Left renal pelvis (tissue), 4 donors: ENCODE results near the gene ZIC4. TPM values are rescaled to one million over a fixed set of nuclear protein-coding genes. Genes with fewer than 3 reads are reported as not detected.

Source experiments
- DNase-seq, 4 donors: peaks; one replicate each; pipeline ENCODE4 v3.0.0-alpha.2; 2013; ENCODE audit warnings: low read depth in 4 of 4, low spot score in 3 of 4
- polyA plus RNA-seq, 4 donors: library from polyadenylated mRNA; unstranded; fragments of 120-200 nt; gene quantifications; one replicate each; pipeline ENCODE4 v1.2.1, GENCODE V29; 2013; ENCODE audit not compliant: insufficient read length in 4 of 4

ZIC4 gene
- polyA plus RNA-seq, 4 donors: 0.16 to 0.42 (median 0.26) TPM; not detected in 1

DNA sequence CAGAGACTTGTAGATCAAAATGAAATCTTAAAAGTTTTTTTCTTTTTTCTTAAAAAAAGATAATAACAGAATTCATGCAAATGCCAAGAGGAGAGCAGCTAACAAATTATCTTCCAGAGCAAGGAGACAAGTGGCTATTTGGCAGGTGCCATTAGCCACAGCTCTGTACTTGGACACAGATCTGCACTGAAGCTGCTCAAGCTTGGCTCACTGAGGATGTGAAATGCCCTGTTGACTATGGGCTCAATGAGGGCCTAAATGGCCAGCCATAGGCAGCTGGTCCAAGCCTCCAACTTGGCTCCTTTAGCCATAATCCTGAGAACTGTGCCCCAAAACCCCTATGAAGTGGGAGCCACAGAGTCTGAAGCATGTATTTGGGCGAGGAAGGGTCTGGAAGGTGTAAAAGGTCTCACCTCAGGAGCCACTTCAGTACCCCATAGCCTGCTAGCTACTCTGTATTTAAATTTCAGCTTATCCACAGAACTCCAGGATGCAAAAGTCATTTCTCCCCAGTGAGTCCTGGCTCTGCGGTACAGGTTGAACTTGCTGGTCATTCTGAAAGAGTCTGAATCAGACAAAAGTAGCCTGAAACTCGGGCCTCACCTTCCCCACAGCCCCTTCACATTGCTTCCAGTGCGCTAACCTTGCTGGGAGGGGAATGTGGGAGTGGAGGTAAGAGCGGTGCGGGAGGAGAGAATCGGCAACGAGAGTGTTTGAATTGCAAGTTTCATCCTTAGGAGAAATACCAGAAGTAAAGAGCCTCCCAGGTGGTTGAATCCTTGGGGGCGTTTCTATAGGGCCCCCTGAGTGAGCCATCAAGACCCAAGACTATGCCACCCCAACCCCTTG lies 48.0 kb downstream of the ZIC4 start:
- DNase-seq: no peak

- no peak for DNase-seq
Measured at GRCh38 chr3:147356909-147357900, 49.1 kb downstream of the ZIC4 start.

DNA sequence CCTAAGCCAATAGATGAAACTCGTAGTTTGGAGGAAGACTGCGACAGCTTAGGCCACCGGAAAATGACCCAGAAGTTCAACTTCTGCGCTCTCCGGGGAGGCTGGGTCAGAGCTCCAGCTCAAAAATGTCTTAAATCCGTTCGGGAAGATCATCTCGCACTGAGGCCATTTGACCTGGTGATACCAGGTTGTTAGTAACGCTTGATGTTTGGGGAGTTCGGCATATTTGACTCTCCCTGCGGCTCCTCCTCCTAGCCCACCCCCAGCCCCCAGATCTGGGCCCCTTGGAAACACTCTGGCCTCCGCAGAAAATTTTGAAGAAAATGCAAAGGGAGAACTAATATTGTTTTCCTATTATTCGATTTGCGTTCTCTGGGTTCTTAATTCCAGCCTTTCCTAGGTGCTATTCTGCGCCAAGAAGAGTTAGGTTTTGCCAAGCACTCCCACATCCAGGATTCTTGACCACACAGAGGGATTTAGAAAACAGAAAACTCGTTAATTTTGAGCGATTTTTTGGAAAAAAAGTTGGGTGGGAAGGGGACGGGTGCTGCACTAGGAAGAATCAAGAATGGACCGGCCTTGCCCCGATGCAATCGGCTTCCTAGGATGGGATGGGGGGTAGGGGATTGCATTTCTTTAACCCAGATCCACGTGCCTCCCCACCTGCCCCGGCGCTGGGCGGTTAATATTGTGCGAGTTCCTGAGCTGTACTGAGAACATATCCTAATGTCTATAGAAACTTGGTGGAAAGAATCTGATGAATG lies 50.0 kb downstream of the ZIC4 start:
- DNase-seq: no peak

DNA sequence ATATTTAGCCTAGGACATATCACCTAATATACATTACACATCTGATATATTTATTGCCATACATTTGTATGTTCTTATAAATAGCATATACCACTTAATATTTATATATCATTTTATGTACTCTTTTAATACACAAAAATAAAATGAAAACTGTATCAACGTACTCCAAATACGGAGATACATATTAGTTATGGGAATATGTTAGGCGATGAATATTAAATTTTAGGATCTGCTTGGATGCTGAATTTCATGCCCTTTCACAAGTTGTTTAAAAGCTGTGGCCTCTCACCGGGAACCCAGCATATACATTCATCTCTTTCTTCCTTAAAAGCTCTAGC lies 50.6 kb downstream of the ZIC4 start:
- DNase-seq: no peak

DNA sequence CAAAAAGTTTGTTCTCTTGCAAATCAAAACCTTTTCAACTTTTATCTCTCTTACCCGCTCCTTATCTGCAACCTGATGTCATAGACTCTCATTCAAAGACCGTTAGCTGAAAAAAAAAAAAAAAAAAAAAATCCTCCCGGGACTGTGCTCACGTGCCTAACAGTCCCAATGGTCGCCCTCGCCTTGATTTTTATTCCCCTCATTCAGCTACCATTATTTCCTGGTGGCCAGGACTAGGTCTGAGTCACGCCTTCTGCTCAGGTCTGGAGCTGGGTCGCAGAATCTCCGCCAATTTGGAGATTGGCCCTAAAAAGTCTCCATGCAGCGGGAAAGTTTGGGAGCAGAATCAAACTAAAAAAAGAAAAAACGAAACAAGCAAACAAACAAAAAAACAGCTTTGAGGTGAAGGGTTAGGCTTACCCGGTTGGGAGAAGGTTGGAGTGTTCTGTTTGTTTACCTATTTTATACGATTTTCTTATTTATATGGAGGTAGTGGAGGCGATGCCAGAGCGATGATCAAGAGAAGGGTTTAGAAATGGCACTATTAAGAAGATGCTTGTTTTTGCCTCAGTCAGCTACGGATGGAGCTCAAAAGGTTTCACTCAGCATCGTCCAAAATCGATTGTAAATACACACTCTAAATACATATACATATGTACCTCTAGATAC lies 51.1 kb downstream of the ZIC4 start:
- DNase-seq: no peak

- no peak for DNase-seq
Measured at GRCh38 chr3:147354623-147355022, 51.7 kb downstream of the ZIC4 start.

DNA sequence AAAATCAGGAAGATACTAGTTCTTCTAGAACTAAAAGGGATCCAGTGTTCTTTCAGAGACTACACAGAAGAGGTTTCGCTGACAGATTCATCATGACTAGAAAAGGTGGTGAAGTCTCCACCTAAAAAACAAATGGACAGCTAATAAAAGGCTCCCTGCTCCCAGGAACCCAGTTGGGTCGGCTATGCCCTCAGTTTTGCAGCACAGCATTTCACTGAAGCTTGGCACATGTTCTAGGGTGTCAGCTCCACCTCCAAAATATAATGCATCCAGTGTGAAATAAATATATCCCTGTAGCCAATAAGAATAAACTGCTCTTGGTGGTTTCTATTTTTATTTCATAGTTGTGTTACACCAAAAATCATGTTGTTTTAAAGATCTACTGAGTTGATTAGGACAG lies 55.0 kb downstream of the ZIC4 start:
- no peak for DNase-seq

DNA sequence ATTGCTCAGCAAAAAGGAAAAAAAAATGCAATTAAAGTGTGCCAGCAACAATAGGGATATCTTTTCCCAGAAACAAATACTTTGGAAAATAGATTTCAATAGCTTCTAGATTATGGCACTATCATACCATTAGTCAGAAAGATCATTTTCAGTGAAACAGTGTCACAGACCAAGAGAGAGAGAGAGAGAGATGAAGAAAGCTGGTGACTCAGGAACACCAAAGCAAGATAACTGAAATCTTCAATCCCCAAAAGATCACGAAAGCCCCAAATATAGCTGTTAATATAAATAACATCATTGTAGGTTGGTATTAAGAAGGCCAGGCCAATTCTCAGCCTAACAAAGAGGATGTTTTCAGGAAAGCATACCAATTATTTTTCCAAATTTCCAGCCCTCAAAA lies 57.4 kb downstream of the ZIC4 start:
- DNase-seq: no peak

DNA sequence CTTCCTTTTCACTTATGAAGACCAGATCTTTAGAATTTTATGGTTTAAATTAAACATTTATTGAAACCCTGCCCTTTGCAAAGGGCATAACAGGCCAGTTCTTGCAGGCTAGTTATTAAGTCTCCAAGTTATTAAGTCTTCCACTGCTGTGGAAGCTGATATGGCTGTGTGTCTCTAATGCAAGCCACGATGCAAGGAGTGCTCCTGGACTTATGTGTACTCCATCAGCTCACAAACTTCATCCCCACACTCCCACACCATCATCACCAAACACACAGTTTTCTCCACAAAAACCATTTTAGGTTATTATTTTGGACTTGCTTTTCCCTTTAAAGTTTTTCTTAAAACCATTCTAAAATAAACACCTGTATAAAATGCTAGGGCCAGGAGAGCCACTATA lies 62.4 kb downstream of the ZIC4 start:
- DNase-seq: no peak

DNA sequence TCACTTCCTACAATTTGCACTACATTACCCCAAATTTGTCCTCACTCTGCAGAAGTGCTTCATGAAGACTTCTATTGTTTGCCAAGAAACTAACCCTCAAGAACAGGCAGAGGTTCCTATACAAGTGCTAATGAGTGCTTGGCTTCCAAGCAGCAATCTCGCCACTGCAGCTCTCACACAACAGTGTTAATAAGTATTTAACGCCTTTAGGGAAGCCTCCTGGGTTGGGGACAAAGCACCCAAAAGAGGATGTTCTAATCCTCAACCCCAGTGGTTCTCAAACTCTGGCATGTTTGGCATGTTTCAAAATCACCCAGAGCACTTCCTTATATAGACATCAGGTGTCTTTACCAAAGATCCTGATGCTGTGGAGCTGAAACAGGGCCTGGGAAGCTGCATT lies 64.6 kb downstream of the ZIC4 start:
- DNase-seq: no peak

DNA sequence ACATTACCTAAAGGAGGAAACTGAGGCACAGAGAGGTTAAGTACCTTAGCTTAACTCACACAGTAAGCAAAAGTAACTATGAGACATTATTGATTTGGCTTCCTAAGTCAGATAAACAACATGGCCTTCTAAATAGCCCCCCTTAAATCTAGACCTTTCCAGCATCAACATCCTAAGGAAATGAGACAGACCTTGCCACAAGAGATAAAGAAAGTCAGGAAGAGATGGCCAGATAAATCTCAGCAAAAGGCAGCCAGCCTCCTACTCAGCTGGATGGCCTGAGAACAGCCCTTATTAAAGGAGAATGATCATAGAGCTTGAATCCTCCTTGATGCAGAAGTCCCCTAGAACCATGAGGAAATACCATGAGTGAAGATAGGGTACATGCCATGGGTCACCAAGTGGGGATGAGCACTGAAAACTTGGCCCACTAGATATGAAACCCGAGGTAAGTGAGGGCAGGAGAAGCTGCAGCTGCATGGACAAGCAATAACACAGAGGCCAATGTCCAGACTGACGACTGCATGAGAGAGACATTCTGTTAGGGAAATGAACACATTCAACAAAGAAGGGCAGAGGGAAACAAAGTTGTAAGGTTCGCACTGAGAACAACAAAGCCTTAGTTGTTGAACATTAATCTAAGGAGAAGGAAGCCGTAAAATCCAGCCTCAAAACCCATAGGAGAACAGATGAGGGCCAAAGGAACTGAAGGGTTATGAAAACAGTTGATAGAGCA lies 69.6 kb downstream of the ZIC4 start:
- DNase-seq: no peak

Other genes with a start within 250 kb of the ZIC4 start
- 1 to 10 TPM in 2 of 4 donors, under 1 TPM in 1, not detected in 1; 0.10 to 2.4 (median 1.3) TPM for gene ZIC1, start 2.8 kb upstream of the ZIC4 start, polyA plus RNA-seq